ENCODE data around the gene MPRIP.
A peak's percentile ranks its signal among the peaks of the same experiment; 100 is the strongest.

The MPRIP gene

DNA sequence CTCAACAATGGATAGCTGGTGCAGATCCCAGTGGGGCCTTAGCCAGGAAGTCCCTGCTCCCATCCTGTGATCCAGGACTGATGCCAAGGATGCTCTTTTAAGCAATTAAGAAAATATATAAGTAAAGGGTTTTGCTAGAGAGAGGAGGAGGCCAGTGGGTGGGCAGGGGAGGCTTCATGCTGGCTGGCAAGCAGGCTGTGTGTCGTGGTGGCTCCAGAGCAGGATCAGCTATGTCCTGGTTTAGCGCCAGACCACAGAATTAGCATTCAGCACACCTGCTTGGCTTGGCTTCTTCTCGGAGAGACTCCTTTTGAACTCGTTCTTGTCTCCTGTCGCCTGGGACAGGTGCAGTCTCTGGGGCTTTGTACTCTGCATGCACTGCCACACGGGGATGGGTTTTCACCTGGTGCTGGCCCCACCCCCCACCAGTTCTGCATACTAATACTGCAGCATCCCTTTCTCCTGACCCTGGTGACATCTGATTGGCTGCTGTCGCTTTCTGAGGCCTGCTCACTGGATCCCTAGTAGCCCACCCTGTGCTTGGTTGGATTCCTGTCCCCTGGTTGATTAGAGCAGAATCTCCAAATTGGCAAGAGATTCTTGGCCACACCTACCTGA is 97.8 kb downstream of the MPRIP start:
- DNase-seq (ENCODE audit: extremely low read depth, insufficient read length) = no peak
- peaks cover 44% of the 10 kb centered on the region for H3K36me3 ChIP-seq (ENCODE audit: control insufficient read depth, insufficient read depth, low read length)
- TF ChIP-seq CTCF (IDR thresholded peaks at IDR 0.05; ENCODE audit: insufficient read depth, low read length, poor library complexity, severe bottlenecking) = no peak
- H3K27me3 ChIP-seq (replicated peaks; ENCODE audit: control insufficient read depth, insufficient read depth, low read length) = no peaks in the 10 kb centered on the region
- H3K4me3 ChIP-seq (replicated peaks; ENCODE audit: low read depth, low read length) = no peak overlapping the region

DNA sequence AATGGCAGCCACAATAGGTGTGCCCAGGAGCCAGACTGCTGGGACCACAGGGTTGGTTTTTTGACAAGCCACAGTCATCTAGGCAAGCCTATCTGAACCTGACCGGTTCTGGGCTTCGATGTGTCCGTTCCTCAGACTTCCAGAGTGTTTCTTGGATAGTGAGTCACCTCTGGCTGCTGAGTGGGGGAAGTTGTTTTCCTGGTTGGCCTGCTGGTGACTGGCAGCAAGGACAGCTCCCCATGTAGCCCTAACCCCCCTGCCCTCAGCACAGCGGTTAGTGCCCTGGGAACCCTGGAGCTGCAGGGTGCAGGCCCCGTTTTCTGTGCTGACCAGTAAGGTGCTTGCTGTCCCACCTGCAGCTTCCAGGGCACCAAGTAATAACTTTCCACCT is 98.3 kb downstream of the MPRIP start:
- H3K36me3 ChIP-seq (ENCODE audit: control insufficient read depth, insufficient read depth, low read length) = peaks cover 49% of the 10 kb centered on the region
- DNase-seq (ENCODE audit: extremely low read depth, insufficient read length) = no peak
- H3K4me3 ChIP-seq (replicated peaks; ENCODE audit: low read depth, low read length) = no peak overlapping the region
- no peak for TF ChIP-seq CTCF (IDR thresholded peaks at IDR 0.05; ENCODE audit: insufficient read depth, low read length, poor library complexity, severe bottlenecking)
- H3K27me3 ChIP-seq (replicated peaks; ENCODE audit: control insufficient read depth, insufficient read depth, low read length) = no peaks in the 10 kb centered on the region

DNA sequence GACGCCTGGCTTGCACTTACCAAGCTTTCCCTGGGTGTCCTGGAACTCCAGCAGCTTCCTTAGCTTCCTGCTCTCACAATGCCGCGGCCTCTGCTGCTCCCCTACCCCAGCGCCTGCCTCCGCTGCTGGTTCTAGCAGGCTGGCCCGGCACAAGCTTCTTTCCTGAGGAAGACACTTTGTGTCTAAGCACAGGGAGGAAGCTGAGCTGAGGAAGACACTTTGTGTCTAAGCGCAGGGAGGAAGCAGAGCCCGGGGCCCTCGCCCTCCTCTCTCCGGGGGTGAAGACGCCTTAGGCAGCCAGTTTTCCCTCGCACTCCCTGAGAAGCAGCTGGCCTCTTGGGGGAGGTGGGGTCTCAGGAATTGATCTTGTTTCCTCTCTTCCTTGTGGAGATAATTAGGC is 99.0 kb downstream of the MPRIP start:
- TF ChIP-seq CTCF (IDR thresholded peaks at IDR 0.05; ENCODE audit: insufficient read depth, low read length, poor library complexity, severe bottlenecking) = no peak
- peaks cover 50% of the 10 kb centered on the region for H3K36me3 ChIP-seq (ENCODE audit: control insufficient read depth, insufficient read depth, low read length)
- H3K4me3 ChIP-seq (replicated peaks; ENCODE audit: low read depth, low read length) = no peak overlapping the region
- no peak for DNase-seq (ENCODE audit: extremely low read depth, insufficient read length)
- no peaks in the 10 kb centered on the region for H3K27me3 ChIP-seq (replicated peaks; ENCODE audit: control insufficient read depth, insufficient read depth, low read length)

- no peaks in the 10 kb centered on the region for H3K27me3 ChIP-seq (replicated peaks; ENCODE audit: control insufficient read depth, insufficient read depth, low read length)
- peak; percentile 70 for TF ChIP-seq CTCF (IDR thresholded peaks at IDR 0.05; ENCODE audit: insufficient read depth, low read length, poor library complexity, severe bottlenecking)
- DNase-seq (ENCODE audit: extremely low read depth, insufficient read length) = no peak
- H3K4me3 ChIP-seq (replicated peaks; ENCODE audit: low read depth, low read length) = no peak overlapping the region
- peaks cover 51% of the 10 kb centered on the region for H3K36me3 ChIP-seq (ENCODE audit: control insufficient read depth, insufficient read depth, low read length)
Observed at GRCh38 chr17:17141860-17142552, 99.7 kb downstream of the MPRIP start.

GRCh38 chr17:17142556-17142955 is 100.3 kb downstream of the MPRIP start:
- Histone ChIP-seq H3K36me3 (ENCODE audit: control insufficient read depth, insufficient read depth, low read length) (peaks cover 54% of the 10 kb centered on the region), H3K27me3 (replicated peaks; ENCODE audit: control insufficient read depth, insufficient read depth, low read length) (no peaks in the 10 kb centered on the region), H3K4me3 (replicated peaks; ENCODE audit: low read depth, low read length) (no peak overlapping the region)
- DNase-seq (ENCODE audit: extremely low read depth, insufficient read length) = no peak
- no peak for TF ChIP-seq CTCF (IDR thresholded peaks at IDR 0.05; ENCODE audit: insufficient read depth, low read length, poor library complexity, severe bottlenecking)
